Heart left ventricle (tissue), 16 donors: Measurements from ENCODE around the gene CENPX. TPM values are rescaled to one million over a fixed set of nuclear protein-coding genes. Genes with fewer than 3 reads are reported as not detected.

Experiments
- ATAC-seq, 4 donors: fragments of 200-7000 bp; cut with Tn5 transposase; one replicate each; pipeline ENCODE4 v1.9.1; 2020 to 2022; ENCODE audit warnings: moderate library complexity in 4 of 4, mild to moderate bottlenecking in 3 of 4, moderate number of reproducible peaks in 1 of 4
- DNase-seq, 5 donors: peaks; one replicate each; pipeline ENCODE4 v3.0.0-alpha.2; 2020
- H3K27ac ChIP-seq, 12 donors: fragments of 200-600 bp; sonication (generic) in 4 of 12; one replicate each; pipeline versions ENCODE4 v1.5.0 to v1.8.0; 2016 to 2022; ENCODE audit warnings: mild to moderate bottlenecking in 2 of 12
- H3K27me3 ChIP-seq, 9 donors: fragments of 200-600 bp; sonication (generic) in 2 of 9; one replicate each; pipeline versions ENCODE4 v1.5.1 to v1.8.0; 2016 to 2022; ENCODE audit warnings: mild to moderate bottlenecking in 3 of 9
- H3K36me3 ChIP-seq, 9 donors: fragments of 200-600 bp; sonication (generic) in 2 of 9; one replicate each; pipeline versions ENCODE4 v1.5.0 to v1.8.0; 2018 to 2022; ENCODE audit warnings: mild to moderate bottlenecking in 2 of 9
- H3K4me1 ChIP-seq, 12 donors: fragments of 200-600 bp; sonication (generic) in 4 of 12; one replicate each; pipeline versions ENCODE4 v1.5.0 to v1.8.0; 2016 to 2022; ENCODE audit warnings: mild to moderate bottlenecking in 3 of 12
- H3K4me3 ChIP-seq, 12 donors: fragments of 200-600 bp; sonication (generic) in 4 of 12; one replicate each; pipeline versions ENCODE4 v1.5.0 to v1.8.0; 2017 to 2022; ENCODE audit warnings: mild to moderate bottlenecking in 9 of 12, moderate library complexity in 4 of 12
- H3K9me3 ChIP-seq, 12 donors: fragments of 200-600 bp; sonication (generic) in 4 of 12; one replicate each; pipeline versions ENCODE4 v1.5.0 to v1.8.0; 2016 to 2022; ENCODE audit warnings: mild to moderate bottlenecking in 1 of 12
- CTCF ChIP-seq, 12 donors: fragments of 200-600 bp; sonication (generic) in 4 of 12; IDR thresholded peaks; one replicate each; pipeline versions ENCODE4 v1.5.0 to v1.8.0; 2018 to 2022; ENCODE audit warnings: antibody characterized with exemption in 12 of 12, mild to moderate bottlenecking in 5 of 12
- POLR2A ChIP-seq, 2 donors: fragments of 450-650 bp; IDR thresholded peaks; one replicate each; pipeline ENCODE4 v1.6.1; 2017; ENCODE audit warnings: antibody characterized with exemption in 2 of 2, mild to moderate bottlenecking in 2 of 2, moderate library complexity in 2 of 2
- WGBS, 4 donors: extraction: QIAGEN DNeasy Blood & Tissue Kit in 2 of 4; methylation state at CpG; one replicate each; pipeline versions ENCODE4 v1.1.5 to v1.1.7; 2013 to 2018; 5-methylcytosine and 5-hydroxymethylcytosine counted together
- intact Hi-C, 10 donors: fragments of 100-400 bp; cut with DNase I; formaldehyde crosslinking; loops; one replicate each; pipeline versions ENCODE4 v1.11.1 to v1.14.2; 2022
- polyA plus RNA-seq, 2 donors: library from polyadenylated mRNA; stranded (reverse); fragments of 200-250 nt; gene quantifications; one replicate each; pipeline ENCODE4 v1.2.3, GENCODE V29; 2013
- total RNA-seq, 9 donors: library from RNA; depleted of rRNA in 2 of 9; stranded (reverse); fragments of >200 nt in 2 of 9; fragmentation: NEBNext Ultra II Directional in 3 of 9; extraction: Animal tissue kit (Norgen Biotek cat#: 25700) in 3 of 9; gene quantifications; one replicate each; pipeline versions ENCODE4 v1.1.0 to v1.2.4, GENCODE V29; 2016 to 2023
- donor health status: ischemic (EF 13 %, LVEDD 7.1; RV severe dilation, severe dysfunction).
- donor health status: healthy with polysubstance abuse.
- donor health status: DM: no; HTN: yes; CAD: no.
- donor health status: DM: no; HTN: no; CAD: no.
- donor health status: ischemic (EF 25% LVEDD 6.9; RV normal size, moderate dysfunction).
- donor health status: ischemic (EF 25% LVEDD 5.7; RV mildly dilated, moderate dysfunction).
- donor health status: healthy.
- donor health status: DM: yes; HTN: yes; CAD: no.
- donor health status: ischemic (EF 35%, LVEDD 5.7; RV mildly dilated, moderate dysfunction).
- donor health status: nonischemic (EF 11% LVEDD 7.7; RV severe dilation, severe dysfunction).
- donor health status: DM: yes; HTN: yes; CAD: no.
- donor health status: PGD.
- donor health status: ischemic (EF 29% LVEDD 5.4; RV normal size, mild dysfunction).
- donor health status: nonischemic (EF 23%, LVEDD 6.1; RV moderate dilation, normal function).

Gene CENPX
- total and polyA plus RNA-seq, 11 donors, result 16.8 to 126 (median 29.2) TPM

GRCh38 chr17:81978524-81979298 is 44.0 kb downstream of the CENPX start:
- Histone ChIP-seq H3K4me1 (peaks cover 0 to 21% (median 14%) of the 10 kb centered on the region in 12 donors), H3K27ac (peak overlapping the region in 3 of 12 donors; percentile 89 to 95 (median 91)), H3K36me3 (peaks cover 0 to 26% (median 8%) of the 10 kb centered on the region in 9 donors), H3K27me3 (no peaks in the 10 kb centered on the region), H3K9me3 (peaks cover 0 to 3% (median 0%) of the 10 kb centered on the region in 12 donors), H3K4me3 (peak overlapping the region; percentile 54 to 96 (median 88))
- DNase-seq (no peak), ATAC-seq (no peak)
- intact Hi-C loops, result loop anchor here in 4 of 10 donors (5.0 kb wide), 1 partner anchor 44 kb away; the partner anchor contains the start of genes CENPX (in 4 of the 4) and LRRC45 (in 4 of the 4)
- TF ChIP-seq POLR2A (IDR thresholded peaks at IDR 0.05) (no peak), CTCF (IDR thresholded peaks at IDR 0.05) (no peak)
- 90 to 92% (median 91%) methylated on average over 22 to 27 of the region's 27 CpGs for WGBS, 4 donors

- ATAC-seq (peak; percentile 88 to 98 (median 98)), DNase-seq (peak; percentile 93 to 97 (median 93))
- peak in 1 of 2 donors; percentile 89 for TF ChIP-seq POLR2A (IDR thresholded peaks at IDR 0.05)
- TF ChIP-seq CTCF (IDR thresholded peaks at IDR 0.05), result no peak
- Histone ChIP-seq H3K4me1 (peaks cover 0 to 21% (median 14%) of the 10 kb centered on the region in 12 donors), H3K27ac (peak within 1 kb of the TSS; percentile 75 to 95 (median 88)), H3K27me3 (peaks cover 0 to 4% (median 0%) of the 10 kb centered on the region in 9 donors), H3K4me3 (peak within 1 kb of the TSS; percentile 54 to 96 (median 88)), H3K36me3 (peaks cover 0 to 23% (median 8%) of the 10 kb centered on the region in 9 donors), H3K9me3 (peaks cover 0 to 9% (median 2%) of the 10 kb centered on the region in 12 donors)
- 0 to 1% (median 0%) methylated on average over 17 to 76 of the region's 76 CpGs for WGBS, 4 donors
- intact Hi-C loops, result loop anchor here in 4 of 10 donors (2.0 to 5.0 kb wide), 2 partner anchors 45 to 121 kb away; partner anchors contain the start of genes CENPX (in 4 of the 4), LRRC45 (in 4 of the 4) and FASN (in 1 of the 4)
These were observed 45.4 kb downstream of the CENPX start, which contains the start of gene ASPSCR1 for GRCh38 chr17:81977211-81977808. ASPSCR1 (plus strand) TSS chr17:81977629; CDS start chr17:81977647, 18 bp downstream.

GRCh38 chr17:81976332-81977210 is 46.1 kb downstream of the CENPX start:
- DNase-seq, result peak in 2 of 5 donors; percentile 45 to 56
- H3K27ac ChIP-seq, result peak overlapping the region in 11 of 12 donors; percentile 60 to 95 (median 89)
- intact Hi-C loops, result loop anchor here in 4 of 10 donors (2.0 to 5.0 kb wide), 2 partner anchors 46 to 122 kb away; partner anchors contain the start of genes CENPX (in 4 of the 4), LRRC45 (in 4 of the 4) and FASN (in 1 of the 4)
- peak overlapping the region; percentile 54 to 96 (median 88) for H3K4me3 ChIP-seq
- ATAC-seq, result peak; percentile 11 to 42 (median 20)
- TF ChIP-seq POLR2A (IDR thresholded peaks at IDR 0.05), result no peak
- H3K27me3 ChIP-seq, result peaks cover 0 to 5% (median 0%) of the 10 kb centered on the region in 9 donors
- peaks cover 0 to 21% (median 8%) of the 10 kb centered on the region in 9 donors for H3K36me3 ChIP-seq
- 16 to 24% (median 23%) methylated on average over 27 to 30 of the region's 30 CpGs for WGBS, 4 donors
- H3K4me1 ChIP-seq, result peaks cover 0 to 21% (median 14%) of the 10 kb centered on the region in 12 donors
- H3K9me3 ChIP-seq, result peaks cover 0 to 9% (median 2%) of the 10 kb centered on the region in 12 donors

- ATAC-seq (no peak), DNase-seq (no peak)
- peaks cover 0 to 9% (median 2%) of the 10 kb centered on the region in 12 donors for H3K9me3 ChIP-seq
- no peak overlapping the region for H3K27ac ChIP-seq
- no peak overlapping the region for H3K4me3 ChIP-seq
- H3K36me3 ChIP-seq, result no peaks in the 10 kb centered on the region
- H3K4me1 ChIP-seq, result peaks cover 0 to 19% (median 10%) of the 10 kb centered on the region in 12 donors
- intact Hi-C loops, result no loop called here
- no peak for TF ChIP-seq CTCF (IDR thresholded peaks at IDR 0.05)
- no peak for TF ChIP-seq POLR2A (IDR thresholded peaks at IDR 0.05)
- H3K27me3 ChIP-seq, result peaks cover 0 to 18% (median 0%) of the 10 kb centered on the region in 9 donors
These were observed 49.2 kb downstream of the CENPX start for GRCh38 chr17:81973432-81973831.
